Osteoblast (primary cell): ENCODE data around the gene MICAL3. TPM values are rescaled to one million over a fixed set of nuclear protein-coding genes. Genes with fewer than 3 reads are reported as not detected.

Source experiments
- DNase-seq: peaks from one replicate; pipeline ENCODE4 v3.0.0; 2011; ENCODE audit warnings: low spot score, mixed read lengths; ENCODE audit not compliant: insufficient read length; ENCODE audit errors: missing footprints
- H2AFZ ChIP-seq: 2 replicates; pipeline ENCODE4 v1.6.0; 2011; ENCODE audit warnings: mild to moderate bottlenecking, low read length
- H3K27ac ChIP-seq: 2 replicates; pipeline ENCODE4 v1.5.1; 2011; ENCODE audit warnings: mild to moderate bottlenecking, low read depth, low read length, moderate library complexity
- H3K27me3 ChIP-seq: 2 replicates; pipeline ENCODE4 v1.6.0; 2012; ENCODE audit warnings: mild to moderate bottlenecking, control low read depth, inconsistent platforms, low read length, moderate library complexity; ENCODE audit not compliant: insufficient read depth
- H3K36me3 ChIP-seq: 2 replicates; pipeline ENCODE4 v1.5.1; 2011; ENCODE audit warnings: mild to moderate bottlenecking, low read length, control low read depth, moderate library complexity; ENCODE audit not compliant: insufficient read depth
- H3K4me1 ChIP-seq: 2 replicates; pipeline ENCODE4 v1.5.1; 2011; ENCODE audit warnings: mild to moderate bottlenecking, low read length, control low read depth, moderate library complexity; ENCODE audit not compliant: insufficient read depth
- H3K4me2 ChIP-seq: 2 replicates; pipeline ENCODE4 v1.6.0; 2011; ENCODE audit warnings: mild to moderate bottlenecking, low read length; ENCODE audit not compliant: insufficient read depth
- H3K4me3 ChIP-seq: fragments of 200-600 bp; sonication (generic); 3 replicates; pipeline ENCODE4 v1.5.1; 2012; ENCODE audit warnings: mild to moderate bottlenecking, low read length, inconsistent platforms; ENCODE audit not compliant: insufficient read depth
- H3K79me2 ChIP-seq: 2 replicates; pipeline ENCODE4 v1.6.0; 2012; ENCODE audit warnings: mild to moderate bottlenecking, low read length, control low read depth, inconsistent platforms; ENCODE audit not compliant: insufficient read depth
- H3K9me3 ChIP-seq: 2 replicates; pipeline ENCODE4 v1.5.1; 2011; ENCODE audit warnings: low read depth, low read length, control low read depth
- H4K20me1 ChIP-seq: 2 replicates; pipeline ENCODE4 v1.6.0; 2012; ENCODE audit warnings: mild to moderate bottlenecking, low read length, control low read depth; ENCODE audit not compliant: insufficient read depth
- total RNA-seq: library from RNA; depleted of rRNA; stranded (reverse); fragments of >200 nt; gene quantifications from 2 replicates; pipeline ENCODE4 v1.2.3, GENCODE V29; 2012
- TF ChIP-seq, protein P1 (sequence below): IDR thresholded peaks from 2 replicates; pipeline ENCODE4 v1.5.1; 2011; ENCODE audit warnings: mild to moderate bottlenecking, low read depth, low read length, moderate library complexity; ENCODE audit errors: extremely low read depth

The MICAL3 gene
- total RNA-seq, 1 donor: 35.1 TPM

GRCh38 chr22:17876306-17876831 is 148.0 kb downstream of the MICAL3 start:
- Histone ChIP-seq H3K4me3 (no peak overlapping the region), H3K4me1 (no peaks in the 10 kb centered on the region), H3K79me2 (peaks cover 3% of the 10 kb centered on the region), H3K27ac (no peak overlapping the region), H3K9me3 (no peaks in the 10 kb centered on the region), H4K20me1 (peaks cover 10% of the 10 kb centered on the region), H3K27me3 (no peaks in the 10 kb centered on the region), H2AFZ (no peak overlapping the region), H3K36me3 (peaks cover 34% of the 10 kb centered on the region), H3K4me2 (no peak overlapping the region)
- TF ChIP-seq, protein P1, sequence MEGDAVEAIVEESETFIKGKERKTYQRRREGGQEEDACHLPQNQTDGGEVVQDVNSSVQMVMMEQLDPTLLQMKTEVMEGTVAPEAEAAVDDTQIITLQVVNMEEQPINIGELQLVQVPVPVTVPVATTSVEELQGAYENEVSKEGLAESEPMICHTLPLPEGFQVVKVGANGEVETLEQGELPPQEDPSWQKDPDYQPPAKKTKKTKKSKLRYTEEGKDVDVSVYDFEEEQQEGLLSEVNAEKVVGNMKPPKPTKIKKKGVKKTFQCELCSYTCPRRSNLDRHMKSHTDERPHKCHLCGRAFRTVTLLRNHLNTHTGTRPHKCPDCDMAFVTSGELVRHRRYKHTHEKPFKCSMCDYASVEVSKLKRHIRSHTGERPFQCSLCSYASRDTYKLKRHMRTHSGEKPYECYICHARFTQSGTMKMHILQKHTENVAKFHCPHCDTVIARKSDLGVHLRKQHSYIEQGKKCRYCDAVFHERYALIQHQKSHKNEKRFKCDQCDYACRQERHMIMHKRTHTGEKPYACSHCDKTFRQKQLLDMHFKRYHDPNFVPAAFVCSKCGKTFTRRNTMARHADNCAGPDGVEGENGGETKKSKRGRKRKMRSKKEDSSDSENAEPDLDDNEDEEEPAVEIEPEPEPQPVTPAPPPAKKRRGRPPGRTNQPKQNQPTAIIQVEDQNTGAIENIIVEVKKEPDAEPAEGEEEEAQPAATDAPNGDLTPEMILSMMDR: no peak
- peak; percentile 39 for DNase-seq

- H3K79me2 ChIP-seq: peaks cover 3% of the 10 kb centered on the region
- peaks cover 7% of the 10 kb centered on the region for H4K20me1 ChIP-seq
- no peaks in the 10 kb centered on the region for H3K27me3 ChIP-seq
- no peak overlapping the region for H3K4me2 ChIP-seq
- H3K36me3 ChIP-seq: peaks cover 34% of the 10 kb centered on the region
- no peaks in the 10 kb centered on the region for H3K4me1 ChIP-seq
- TF ChIP-seq, protein P1: no peak
- H3K27ac ChIP-seq: no peak overlapping the region
- DNase-seq: no peak
- H3K9me3 ChIP-seq: no peaks in the 10 kb centered on the region
- H3K4me3 ChIP-seq: no peak overlapping the region
- no peak overlapping the region for H2AFZ ChIP-seq
Measured at GRCh38 chr22:17875631-17876030, 148.7 kb downstream of the MICAL3 start.

- no peak for DNase-seq
- peaks cover 3% of the 10 kb centered on the region for H3K79me2 ChIP-seq
- no peak overlapping the region for H3K4me3 ChIP-seq
- H3K27ac ChIP-seq: no peak overlapping the region
- peaks cover 6% of the 10 kb centered on the region for H4K20me1 ChIP-seq
- no peaks in the 10 kb centered on the region for H3K9me3 ChIP-seq
- peaks cover 35% of the 10 kb centered on the region for H3K36me3 ChIP-seq
- H3K27me3 ChIP-seq: no peaks in the 10 kb centered on the region
- no peak overlapping the region for H2AFZ ChIP-seq
- H3K4me1 ChIP-seq: no peaks in the 10 kb centered on the region
- TF ChIP-seq, protein P1: no peak
- H3K4me2 ChIP-seq: no peak overlapping the region
Measured at GRCh38 chr22:17875156-17875555, 149.2 kb downstream of the MICAL3 start.

GRCh38 chr22:17874231-17874905 is 150.0 kb downstream of the MICAL3 start:
- H3K9me3 ChIP-seq: no peaks in the 10 kb centered on the region
- peak; percentile 60 for DNase-seq
- TF ChIP-seq, protein P1: no peak
- H3K4me2 ChIP-seq: no peak overlapping the region
- no peak overlapping the region for H3K4me3 ChIP-seq
- no peaks in the 10 kb centered on the region for H3K27me3 ChIP-seq
- no peaks in the 10 kb centered on the region for H3K4me1 ChIP-seq
- no peak overlapping the region for H3K27ac ChIP-seq
- peaks cover 6% of the 10 kb centered on the region for H4K20me1 ChIP-seq
- no peak overlapping the region for H2AFZ ChIP-seq
- peaks cover 33% of the 10 kb centered on the region for H3K36me3 ChIP-seq
- H3K79me2 ChIP-seq: peaks cover 3% of the 10 kb centered on the region
